LNCAP (cell line): ENCODE measurements around the gene YWHAG.

Source experiments
- TF ChIP-seq, protein P1 (sequence below): fragments of 450-650 bp; IDR thresholded peaks from 2 replicates; pipeline ENCODE4 v1.5.1; 2017; ENCODE audit warnings: mild to moderate bottlenecking

Gene YWHAG

GRCh38 chr7:76318488-76319353 lies 40.1 kb downstream of the YWHAG start:
- TF ChIP-seq, protein P1, sequence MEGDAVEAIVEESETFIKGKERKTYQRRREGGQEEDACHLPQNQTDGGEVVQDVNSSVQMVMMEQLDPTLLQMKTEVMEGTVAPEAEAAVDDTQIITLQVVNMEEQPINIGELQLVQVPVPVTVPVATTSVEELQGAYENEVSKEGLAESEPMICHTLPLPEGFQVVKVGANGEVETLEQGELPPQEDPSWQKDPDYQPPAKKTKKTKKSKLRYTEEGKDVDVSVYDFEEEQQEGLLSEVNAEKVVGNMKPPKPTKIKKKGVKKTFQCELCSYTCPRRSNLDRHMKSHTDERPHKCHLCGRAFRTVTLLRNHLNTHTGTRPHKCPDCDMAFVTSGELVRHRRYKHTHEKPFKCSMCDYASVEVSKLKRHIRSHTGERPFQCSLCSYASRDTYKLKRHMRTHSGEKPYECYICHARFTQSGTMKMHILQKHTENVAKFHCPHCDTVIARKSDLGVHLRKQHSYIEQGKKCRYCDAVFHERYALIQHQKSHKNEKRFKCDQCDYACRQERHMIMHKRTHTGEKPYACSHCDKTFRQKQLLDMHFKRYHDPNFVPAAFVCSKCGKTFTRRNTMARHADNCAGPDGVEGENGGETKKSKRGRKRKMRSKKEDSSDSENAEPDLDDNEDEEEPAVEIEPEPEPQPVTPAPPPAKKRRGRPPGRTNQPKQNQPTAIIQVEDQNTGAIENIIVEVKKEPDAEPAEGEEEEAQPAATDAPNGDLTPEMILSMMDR: peak; percentile 16; the same call in 1 of the 2 replicates

DNA sequence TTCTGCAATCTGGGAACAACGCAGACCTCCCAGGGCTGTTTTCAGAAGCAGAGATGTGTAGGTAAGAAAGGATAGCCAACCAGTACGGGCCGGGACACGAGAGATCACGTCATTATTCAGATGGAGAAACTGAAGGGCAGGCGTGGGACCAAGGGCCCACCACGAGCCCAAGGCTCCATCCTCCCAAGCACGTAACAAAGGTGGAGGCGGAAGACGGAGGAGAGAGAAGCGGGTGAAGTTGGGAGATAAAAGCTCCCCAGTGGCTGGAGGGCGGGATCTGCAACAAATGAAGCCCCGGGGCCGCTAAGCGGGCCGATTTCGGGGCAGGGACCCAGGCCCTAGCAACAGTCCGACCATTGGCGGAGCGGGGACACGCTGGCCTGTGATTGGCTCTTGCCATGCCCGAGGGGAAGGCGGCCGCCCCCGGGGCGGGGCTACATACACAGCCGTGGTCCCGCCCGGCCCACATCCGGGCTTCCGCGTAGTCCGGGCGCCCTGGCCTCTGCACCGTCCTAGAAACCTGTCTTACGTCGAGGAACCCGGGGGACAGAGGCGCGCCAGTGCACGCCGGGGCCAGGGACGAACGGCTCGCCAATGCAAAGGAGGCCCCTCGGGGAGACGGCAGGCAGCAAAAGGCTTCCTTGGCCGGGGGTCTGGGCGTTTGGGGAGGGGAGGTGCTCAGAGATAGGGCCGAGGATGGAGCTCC lies 40.9 kb downstream of the YWHAG start:
- TF ChIP-seq, protein P1: no peak

DNA sequence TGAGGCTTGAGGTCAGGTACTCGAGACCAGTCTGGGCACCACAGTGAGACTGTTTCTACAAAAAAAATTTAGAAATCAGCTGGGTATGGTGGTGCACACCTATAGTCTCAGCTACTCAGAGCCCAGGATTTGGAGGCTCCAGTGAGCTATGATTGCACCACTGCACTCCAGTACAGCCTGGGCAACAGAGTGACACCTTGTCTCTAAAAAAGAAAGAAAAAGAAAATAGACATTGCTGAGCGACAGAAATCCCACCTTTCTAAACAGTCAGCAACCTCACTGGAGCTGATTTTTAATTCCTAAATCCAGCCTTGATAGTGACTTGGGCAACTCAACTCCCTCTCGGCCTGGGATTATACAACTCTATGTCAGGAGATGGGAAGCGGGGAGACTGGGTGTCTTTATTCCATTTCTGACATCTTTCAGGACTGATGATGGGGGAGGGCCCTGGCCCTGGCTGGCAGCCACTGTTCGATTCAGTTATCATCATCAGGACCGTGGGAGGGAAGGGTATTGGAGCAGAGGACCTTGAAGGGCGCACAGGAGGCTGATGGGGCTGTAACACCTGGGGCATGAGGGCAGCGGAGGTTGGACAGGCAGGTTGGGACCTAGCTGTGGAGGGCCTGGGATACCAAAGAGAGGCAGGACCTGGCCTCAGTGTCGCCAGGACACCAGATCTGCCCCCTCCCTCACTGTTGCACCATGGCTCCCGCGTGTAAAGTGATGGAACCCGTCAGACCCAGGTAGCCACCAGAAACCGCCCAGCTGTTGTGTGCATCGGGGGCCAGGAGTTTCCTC lies 41.6 kb downstream of the YWHAG start:
- TF ChIP-seq, protein P1: no peak

- TF ChIP-seq, protein P1: no peak
These were observed 43.4 kb downstream of the YWHAG start for GRCh38 chr7:76315364-76315763.

GRCh38 chr7:76314042-76314721 lies 44.6 kb downstream of the YWHAG start:
- TF ChIP-seq, protein P1: peak; percentile 100

DNA sequence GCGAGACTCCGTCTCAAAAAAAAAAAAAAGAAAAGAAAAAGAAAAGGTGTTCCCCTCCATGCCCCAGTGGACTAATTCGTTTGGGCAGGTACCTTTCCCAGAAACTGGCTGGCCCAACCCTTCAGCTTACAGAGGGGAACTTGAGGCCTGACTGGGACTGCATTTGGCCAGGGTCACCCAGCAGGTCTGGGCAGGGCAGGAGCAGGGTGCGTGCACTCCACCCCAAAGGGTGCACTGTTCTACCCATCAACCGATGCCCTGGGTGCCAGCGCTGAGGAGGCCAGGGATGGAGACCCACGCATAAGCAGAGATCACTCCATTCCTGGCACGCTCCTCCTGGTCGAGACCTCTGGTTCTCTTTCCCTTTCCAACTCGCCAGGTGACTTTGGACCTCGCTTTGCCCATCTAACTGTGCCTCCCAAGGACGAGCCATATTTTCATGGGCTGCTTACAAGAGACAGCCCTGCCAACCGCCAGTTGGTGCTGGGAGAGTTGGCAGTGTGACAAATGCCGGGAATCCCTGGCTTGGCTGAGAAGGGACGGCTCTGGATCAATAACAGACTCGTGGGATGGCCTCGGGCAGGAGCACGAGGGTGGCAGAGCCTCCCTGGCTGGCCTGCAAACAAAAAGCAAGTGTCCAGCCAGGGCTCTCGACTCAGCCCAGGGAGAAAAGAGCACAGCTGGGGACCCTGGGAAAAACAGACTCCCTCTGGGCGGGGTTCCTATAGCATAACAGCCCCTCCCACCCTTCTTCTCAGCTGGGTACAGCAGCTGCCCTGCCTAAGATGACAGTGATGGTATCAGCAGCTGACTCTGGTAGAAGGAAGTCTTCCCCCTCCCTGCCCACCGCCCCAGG lies 48.5 kb downstream of the YWHAG start:
- TF ChIP-seq, protein P1: no peak
